ENCODE measurements around the gene FIGNL2. TPM values are rescaled to one million over a fixed set of nuclear protein-coding genes. Genes with fewer than 3 reads are reported as not detected.

The FIGNL2 gene
- total and polyA plus RNA-seq, 2 of the 13 experiments (the other 11 are each of a cell fraction or from before 2014, with no cell fraction given): 0.82 to 1.00 TPM

GRCh38 chr12:51837286-51837685 is 11.2 kb downstream of the FIGNL2 start:
- intact Hi-C loops (cut with micrococcal nuclease; ENCODE audit: unreplicated experiment) (no loop called here), in situ Hi-C loops (cut with HindIII; ENCODE audit: extremely low pct_ligation_motif_present, low pct_unique_long_range_greater_than_20kb) (no loop called here)
- FAIRE-seq (no peak), DNase-seq (ENCODE audit: low spot score) (no peak), ATAC-seq (no peak)
- no peaks in the 10 kb centered on the region; a peak in 1 of 5 replicates for H3K27me3 ChIP-seq (ENCODE audit: control insufficient read depth in 1 of 2, insufficient read depth in 2 of 2, low read length in 2 of 2)
- ChIA-PET POLR2A (no interaction called here), CTCF (ENCODE audit: low intra/inter-chr PET ratio, low total read pairs) (no interaction called here)
- TF ChIP-seq NFE2L1 (CRISPR knock-in tag; IDR thresholded peaks at IDR 0.05; ENCODE audit: borderline replicate concordance) (no peak), HNF1A (IDR thresholded peaks at IDR 0.05; ENCODE audit: low read depth) (no peak), HNF1A (CRISPR knock-in tag; IDR thresholded peaks at IDR 0.05; ENCODE audit: borderline replicate concordance) (no peak), ZNF597 (CRISPR knock-in tag; IDR thresholded peaks at IDR 0.05) (no peak), ZNF567 (CRISPR knock-in tag; IDR thresholded peaks at IDR 0.05; ENCODE audit: borderline replicate concordance) (no peak), USF2 (IDR thresholded peaks at IDR 0.05; ENCODE audit: low read depth, low read length) (no peak), USF2 (CRISPR knock-in tag; IDR thresholded peaks at IDR 0.05; ENCODE audit: borderline replicate concordance) (no peak), NR2F1 (CRISPR knock-in tag; IDR thresholded peaks at IDR 0.05) (no peak), ZNF143 (CRISPR knock-in tag; IDR thresholded peaks at IDR 0.05) (no peak), ZNF703 (CRISPR knock-in tag; IDR thresholded peaks at IDR 0.05; ENCODE audit: borderline replicate concordance) (no peak), ZNF441 (CRISPR knock-in tag; IDR thresholded peaks at IDR 0.05; ENCODE audit: borderline replicate concordance) (no peak), ZNF264 (CRISPR knock-in tag; IDR thresholded peaks at IDR 0.05) (no peak), AGO1 (IDR thresholded peaks at IDR 0.05; ENCODE audit: low read depth, low read length, poor library complexity, severe bottlenecking) (no peak), PITX1 (CRISPR knock-in tag; IDR thresholded peaks at IDR 0.05) (no peak), NCOA2 (CRISPR knock-in tag; IDR thresholded peaks at IDR 0.05) (no peak), MYPOP (CRISPR knock-in tag; IDR thresholded peaks at IDR 0.05) (no peak)
- H3K4me1 ChIP-seq (ENCODE audit: insufficient read depth, low read length): no peaks in the 10 kb centered on the region
- H3K9ac ChIP-seq (ENCODE audit: insufficient read depth, low read depth, low read length): no peak overlapping the region
- no peaks in the 10 kb centered on the region for H3K9me3 ChIP-seq (ENCODE audit: low read length)
- 37% methylated on average over 4 of the region's 7 CpGs for WGBS (ENCODE audit: low lambda C conversion rate)
- no peaks in the 10 kb centered on the region for H3K79me2 ChIP-seq (ENCODE audit: insufficient read depth, low read length)
- H4K20me1 ChIP-seq (ENCODE audit: insufficient read depth, low read length): no peaks in the 10 kb centered on the region
- no peak overlapping the region for H3K27ac ChIP-seq (ENCODE audit: extremely low read length, insufficient read depth, low read length)
- H3K4me3 ChIP-seq (replicated peaks in 1 of 3; ENCODE audit: insufficient read depth in 1 of 3, low read depth in 2 of 3, low read length in 3 of 3): no peak overlapping the region
- BruUV-seq (replicated peaks): no TSS peak
- no peaks in the 10 kb centered on the region for H3K36me3 ChIP-seq (replicated peaks in 1 of 2; ENCODE audit: control insufficient read depth in 1 of 2, insufficient read depth in 2 of 2, low read length in 2 of 2)
- no peak overlapping the region for H3K4me2 ChIP-seq (ENCODE audit: low read depth, low read length)
- H2AFZ ChIP-seq (ENCODE audit: low read length): no peak overlapping the region

All from HepG2 (cell line).